Neural progenitor cell (in vitro differentiated cells): ENCODE results near the gene IREB2. TPM values are rescaled to one million over a fixed set of nuclear protein-coding genes. Genes with fewer than 3 reads are reported as not detected.

ENCODE experiments used
- DNase-seq: peaks from one replicate; pipeline ENCODE4 v3.0.0-alpha.2; 2016; ENCODE audit warnings: low spot score
- H2AFZ ChIP-seq: fragments of 200-600 bp; sonication (generic); replicated peaks from 2 replicates; pipeline ENCODE4 v1.6.1; 2016; ENCODE audit warnings: antibody characterized with exemption
- H3F3A ChIP-seq: fragments of 200-600 bp; sonication (generic); 2 replicates; pipeline ENCODE4 v1.6.1; 2016; ENCODE audit warnings: antibody characterized with exemption, low read depth
- H3K27ac ChIP-seq: fragments of 200-600 bp; sonication (generic); 2 replicates; pipeline ENCODE4 v1.5.1; 2016; ENCODE audit warnings: mild to moderate bottlenecking
- H3K27me3 ChIP-seq: fragments of 200-600 bp; sonication (generic); 2 replicates; pipeline ENCODE4 v1.6.1; 2016; ENCODE audit warnings: mild to moderate bottlenecking, moderate library complexity
- H3K36me3 ChIP-seq: fragments of 200-600 bp; sonication (generic); 2 replicates; pipeline ENCODE4 v1.5.1; 2016
- H3K4me1 ChIP-seq: fragments of 200-600 bp; sonication (generic); 2 replicates; pipeline ENCODE4 v1.6.1; 2016; ENCODE audit warnings: mixed run types
- H3K4me2 ChIP-seq: fragments of 200-600 bp; sonication (generic); 2 replicates; pipeline ENCODE4 v1.6.1; 2016
- H3K4me3 ChIP-seq: fragments of 200-600 bp; sonication (generic); 2 replicates; pipeline ENCODE4 v1.5.1; 2016
- H3K79me2 ChIP-seq: fragments of 200-600 bp; sonication (generic); 2 replicates; pipeline ENCODE4 v1.6.1; 2016; ENCODE audit warnings: low read depth
- H3K9ac ChIP-seq: fragments of 200-600 bp; sonication (generic); 2 replicates; pipeline ENCODE4 v1.6.1; 2016
- H3K9me3 ChIP-seq: fragments of 200-600 bp; sonication (generic); 2 replicates; pipeline ENCODE4 v1.5.1; 2016; ENCODE audit warnings: low read depth
- H4K20me1 ChIP-seq: fragments of 200-600 bp; sonication (generic); 2 replicates; pipeline ENCODE4 v1.6.1; 2016; ENCODE audit warnings: low read depth
- H3K27ac Mint-ChIP-seq: 3 replicates; pipeline ENCODE4 v1.8.0; 2021; ENCODE audit warnings: mixed read lengths
- H3K27me3 Mint-ChIP-seq: 2 replicates; pipeline ENCODE4 v1.8.0; 2022; ENCODE audit warnings: low read depth, mild to moderate bottlenecking, inconsistent platforms, moderate library complexity, mixed read lengths; ENCODE audit not compliant: insufficient read depth
- H3K36me3 Mint-ChIP-seq: 3 replicates; pipeline ENCODE4 v1.8.0; 2021; ENCODE audit warnings: mixed read lengths
- H3K4me1 Mint-ChIP-seq: 3 replicates; pipeline ENCODE4 v1.8.0; 2021; ENCODE audit warnings: mixed read lengths
- H3K4me3 Mint-ChIP-seq: 3 replicates; pipeline ENCODE4 v1.8.0; 2021; ENCODE audit warnings: mild to moderate bottlenecking, moderate library complexity, mixed read lengths
- H3K9me3 Mint-ChIP-seq: 3 replicates; pipeline ENCODE4 v1.8.0; 2020; ENCODE audit warnings: mixed read lengths
- EZH2 ChIP-seq: fragments of 200-600 bp; sonication (generic); IDR thresholded peaks from 2 replicates; pipeline ENCODE4 v1.6.1; 2017; ENCODE audit warnings: antibody characterized with exemption, mild to moderate bottlenecking, moderate library complexity
- EZH2phosphoT487 ChIP-seq: fragments of 200-600 bp; sonication (generic); IDR thresholded peaks from 2 replicates; pipeline ENCODE4 v1.6.1; 2017; ENCODE audit warnings: antibody characterized with exemption
- total RNA-seq: library from RNA; depleted of rRNA; stranded (reverse); fragments of >200 nt; gene quantifications from 2 replicates; pipeline ENCODE4 v1.2.3, GENCODE V29; 2015; ENCODE audit warnings: low replicate concordance
- TF ChIP-seq, protein P1 (sequence below): fragments of 200-600 bp; sonication (generic); IDR thresholded peaks from 2 replicates; pipeline ENCODE4 v1.5.1; 2017; ENCODE audit warnings: antibody characterized with exemption, mild to moderate bottlenecking

IREB2 gene
- total RNA-seq, 1 donor from 2014 or later, result 87.7 TPM

GRCh38 chr15:78533331-78533730 lies 95.3 kb downstream of the IREB2 start:
- H3K27ac ChIP-seq, result no peak overlapping the region
- no peaks in the 10 kb centered on the region for H3F3A ChIP-seq
- H3K4me1 ChIP-seq, result no peaks in the 10 kb centered on the region
- Mint-ChIP-seq H3K4me3 (no peak overlapping the region), H3K27me3 (peaks cover 8% of the 10 kb centered on the region), H3K9me3 (no peaks in the 10 kb centered on the region), H3K4me1 (no peaks in the 10 kb centered on the region), H3K27ac (no peak overlapping the region), H3K36me3 (no peaks in the 10 kb centered on the region)
- no peaks in the 10 kb centered on the region for H3K9me3 ChIP-seq
- H3K36me3 ChIP-seq, result no peaks in the 10 kb centered on the region
- no peak overlapping the region for H3K4me2 ChIP-seq
- no peaks in the 10 kb centered on the region for H4K20me1 ChIP-seq
- DNase-seq, result no peak
- no peak overlapping the region for H2AFZ ChIP-seq
- no peaks in the 10 kb centered on the region for H3K27me3 ChIP-seq
- no peak overlapping the region for H3K4me3 ChIP-seq
- TF ChIP-seq, protein P1, sequence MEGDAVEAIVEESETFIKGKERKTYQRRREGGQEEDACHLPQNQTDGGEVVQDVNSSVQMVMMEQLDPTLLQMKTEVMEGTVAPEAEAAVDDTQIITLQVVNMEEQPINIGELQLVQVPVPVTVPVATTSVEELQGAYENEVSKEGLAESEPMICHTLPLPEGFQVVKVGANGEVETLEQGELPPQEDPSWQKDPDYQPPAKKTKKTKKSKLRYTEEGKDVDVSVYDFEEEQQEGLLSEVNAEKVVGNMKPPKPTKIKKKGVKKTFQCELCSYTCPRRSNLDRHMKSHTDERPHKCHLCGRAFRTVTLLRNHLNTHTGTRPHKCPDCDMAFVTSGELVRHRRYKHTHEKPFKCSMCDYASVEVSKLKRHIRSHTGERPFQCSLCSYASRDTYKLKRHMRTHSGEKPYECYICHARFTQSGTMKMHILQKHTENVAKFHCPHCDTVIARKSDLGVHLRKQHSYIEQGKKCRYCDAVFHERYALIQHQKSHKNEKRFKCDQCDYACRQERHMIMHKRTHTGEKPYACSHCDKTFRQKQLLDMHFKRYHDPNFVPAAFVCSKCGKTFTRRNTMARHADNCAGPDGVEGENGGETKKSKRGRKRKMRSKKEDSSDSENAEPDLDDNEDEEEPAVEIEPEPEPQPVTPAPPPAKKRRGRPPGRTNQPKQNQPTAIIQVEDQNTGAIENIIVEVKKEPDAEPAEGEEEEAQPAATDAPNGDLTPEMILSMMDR, result no peak
- TF ChIP-seq EZH2 (no peak), EZH2phosphoT487 (no peak)
- H3K9ac ChIP-seq, result no peak overlapping the region
- H3K79me2 ChIP-seq, result no peaks in the 10 kb centered on the region

GRCh38 chr15:78536134-78536533 lies 98.1 kb downstream of the IREB2 start:
- H3K27ac ChIP-seq, result no peak overlapping the region
- no peaks in the 10 kb centered on the region for H3K4me1 ChIP-seq
- TF ChIP-seq EZH2phosphoT487 (no peak), EZH2 (no peak)
- TF ChIP-seq, protein P1, result no peak
- H3K9me3 ChIP-seq, result no peaks in the 10 kb centered on the region
- peaks cover 6% of the 10 kb centered on the region for H4K20me1 ChIP-seq
- Mint-ChIP-seq H3K4me1 (no peaks in the 10 kb centered on the region), H3K27ac (no peak overlapping the region), H3K9me3 (no peaks in the 10 kb centered on the region), H3K27me3 (peaks cover 3% of the 10 kb centered on the region), H3K4me3 (no peak overlapping the region), H3K36me3 (no peaks in the 10 kb centered on the region)
- no peak overlapping the region for H3K4me3 ChIP-seq
- no peak overlapping the region for H3K9ac ChIP-seq
- no peak overlapping the region for H2AFZ ChIP-seq
- no peaks in the 10 kb centered on the region for H3K36me3 ChIP-seq
- H3K4me2 ChIP-seq, result no peak overlapping the region
- DNase-seq, result no peak
- H3K79me2 ChIP-seq, result peaks cover 9% of the 10 kb centered on the region
- H3F3A ChIP-seq, result no peaks in the 10 kb centered on the region
- H3K27me3 ChIP-seq, result no peaks in the 10 kb centered on the region

- peaks cover 7% of the 10 kb centered on the region for H3K36me3 ChIP-seq
- peaks cover 3% of the 10 kb centered on the region for H3K36me3 Mint-ChIP-seq
- peaks cover 10% of the 10 kb centered on the region for H3K4me1 ChIP-seq
- no peak overlapping the region for H3K9ac ChIP-seq
- H3K4me2 ChIP-seq, result no peak overlapping the region
- TF ChIP-seq EZH2phosphoT487, result no peak
- TF ChIP-seq EZH2, result no peak
- TF ChIP-seq, protein P1, result no peak
- no peak overlapping the region for H3K4me3 ChIP-seq
- no peaks in the 10 kb centered on the region for H3F3A ChIP-seq
- H4K20me1 ChIP-seq, result peaks cover 16% of the 10 kb centered on the region
- no peaks in the 10 kb centered on the region for H3K9me3 ChIP-seq
- H3K27ac Mint-ChIP-seq, result peak overlapping the region; percentile 26
- peaks cover 10% of the 10 kb centered on the region for H3K4me1 Mint-ChIP-seq
- no peaks in the 10 kb centered on the region for H3K27me3 ChIP-seq
- H2AFZ ChIP-seq, result no peak overlapping the region
- H3K9me3 Mint-ChIP-seq, result no peaks in the 10 kb centered on the region
- no peak for DNase-seq
- no peak overlapping the region for H3K27ac ChIP-seq
- H3K4me3 Mint-ChIP-seq, result no peak overlapping the region
- H3K27me3 Mint-ChIP-seq, result peaks cover 3% of the 10 kb centered on the region
- peaks cover 21% of the 10 kb centered on the region for H3K79me2 ChIP-seq
These were observed 99.4 kb downstream of the IREB2 start for GRCh38 chr15:78537266-78537905.
